BE2C (cell line): ENCODE measurements around the gene MFAP2.
A peak's percentile ranks its signal among the peaks of the same experiment; 100 is the strongest.

Experiments used
- DNase-seq: peaks from one replicate; pipeline ENCODE4 v3.0.0-alpha.2; 2020
- H3K27me3 ChIP-seq: fragments of 250-450 bp; sonication (Bioruptor Pico); 2 replicates; pipeline ENCODE4 v1.5.1; 2020; ENCODE audit warnings: mild to moderate bottlenecking
- H3K36me3 ChIP-seq: fragments of 250-450 bp; sonication (Bioruptor Pico); 2 replicates; pipeline ENCODE4 v1.5.1; 2020; ENCODE audit warnings: mild to moderate bottlenecking
- H3K4me1 ChIP-seq: fragments of 250-450 bp; sonication (Bioruptor Pico); 2 replicates; pipeline ENCODE4 v1.5.1; 2020
- H3K4me3 ChIP-seq: 2 replicates; pipeline ENCODE4 v1.5.1; 2011; ENCODE audit warnings: low read depth, low read length
- H3K9me3 ChIP-seq: fragments of 250-450 bp; sonication (Bioruptor Pico); 2 replicates; pipeline ENCODE4 v1.5.1; 2020
- CTCF ChIP-seq: IDR thresholded peaks from 2 replicates; pipeline ENCODE4 v1.5.1; 2012; ENCODE audit warnings: mild to moderate bottlenecking, low read depth, low read length

The MFAP2 gene

DNA sequence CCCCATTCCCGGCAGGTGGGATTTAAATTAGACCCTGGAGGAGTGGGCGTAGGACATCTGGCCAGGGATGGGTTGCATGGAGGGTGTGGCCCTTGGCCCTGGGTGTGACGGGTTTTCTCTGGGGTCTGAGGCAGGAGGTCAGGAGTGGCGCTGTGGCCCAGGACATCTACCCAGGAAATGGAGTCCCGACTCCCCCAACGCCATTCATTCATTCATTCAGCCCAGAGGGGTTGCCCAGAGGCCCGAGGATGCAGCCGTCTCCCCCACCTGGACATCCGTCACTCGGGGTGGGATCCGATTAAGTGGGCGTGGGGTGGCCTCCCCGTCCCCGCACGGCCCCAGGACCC is 30.6 kb upstream of the MFAP2 start:
- Histone ChIP-seq H3K27me3 (no peaks in the 10 kb centered on the region), H3K36me3 (no peaks in the 10 kb centered on the region), H3K9me3 (no peaks in the 10 kb centered on the region), H3K4me1 (no peaks in the 10 kb centered on the region), H3K4me3 (peak overlapping the region; percentile 62)
- DNase-seq = no peak
- no peak for TF ChIP-seq CTCF

DNA sequence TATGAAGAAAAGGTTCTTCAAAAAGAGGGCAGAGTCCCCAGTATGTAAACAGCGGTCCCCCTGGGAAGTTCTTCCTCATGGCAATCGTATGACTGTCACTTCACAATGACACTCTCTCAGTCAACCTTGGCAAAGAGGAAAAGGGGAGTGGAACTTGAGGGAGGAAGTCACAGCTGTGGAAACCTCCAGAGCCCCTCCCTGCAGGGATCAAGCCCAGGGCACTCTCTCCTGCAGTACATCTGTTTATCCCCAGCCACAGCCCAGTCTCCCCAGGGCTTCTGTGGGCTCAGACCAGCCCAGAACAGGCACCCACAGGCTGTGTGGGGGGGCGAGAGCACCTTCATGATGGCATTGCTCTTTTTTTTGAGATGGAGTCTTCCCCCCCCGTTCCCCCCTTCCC is 29.3 kb upstream of the MFAP2 start:
- DNase-seq = no peak

DNA sequence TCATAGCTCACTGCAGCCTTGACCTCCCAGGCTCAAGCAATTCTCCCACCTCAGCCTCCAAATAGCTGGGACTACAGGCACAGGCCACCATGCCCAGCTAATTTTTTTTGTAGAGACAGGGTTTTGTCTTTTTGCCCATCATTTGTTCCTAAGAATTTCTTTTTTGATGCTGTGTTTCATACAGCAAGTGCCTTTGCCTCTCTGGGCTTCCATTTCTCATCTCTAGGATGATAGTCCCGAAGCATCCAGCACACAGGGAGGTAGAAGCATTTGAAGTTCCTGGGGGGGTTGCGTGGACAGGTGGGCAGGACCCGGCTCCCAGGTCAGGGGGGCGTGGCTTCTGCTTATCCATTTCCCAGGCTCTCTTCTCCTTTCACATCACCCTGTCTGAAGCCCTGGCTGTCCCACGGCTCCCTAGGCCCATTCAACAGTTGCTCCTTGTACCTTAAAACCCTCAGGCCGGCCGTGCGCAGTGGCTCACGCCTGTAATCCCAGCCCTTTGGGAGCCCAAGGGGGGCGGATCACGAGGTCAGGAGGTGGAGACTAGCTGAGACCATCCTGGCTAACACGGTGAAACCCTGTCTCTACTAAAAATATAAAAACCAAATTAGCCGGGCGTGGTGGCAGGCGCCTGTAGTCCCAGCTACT is 27.9 kb upstream of the MFAP2 start:
- no peak for TF ChIP-seq CTCF
- Histone ChIP-seq H3K27me3 (no peaks in the 10 kb centered on the region), H3K4me3 (no peak overlapping the region), H3K4me1 (no peaks in the 10 kb centered on the region), H3K9me3 (no peaks in the 10 kb centered on the region), H3K36me3 (no peaks in the 10 kb centered on the region)
- DNase-seq = no peak

More for the DNA sequence above, 29.3 kb upstream of the MFAP2 start:
- Histone ChIP-seq H3K36me3 (no peaks in the 10 kb centered on the region), H3K4me1 (no peaks in the 10 kb centered on the region), H3K9me3 (no peaks in the 10 kb centered on the region), H3K4me3 (no peak overlapping the region), H3K27me3 (no peaks in the 10 kb centered on the region)
- no peak for TF ChIP-seq CTCF

- TF ChIP-seq CTCF = no peak
- Histone ChIP-seq H3K27me3 (no peaks in the 10 kb centered on the region), H3K4me1 (no peaks in the 10 kb centered on the region), H3K36me3 (no peaks in the 10 kb centered on the region), H3K4me3 (no peak overlapping the region), H3K9me3 (no peaks in the 10 kb centered on the region)
- no peak for DNase-seq
Observed at GRCh38 chr1:17007121-17007520, 26.7 kb upstream of the MFAP2 start.

DNA sequence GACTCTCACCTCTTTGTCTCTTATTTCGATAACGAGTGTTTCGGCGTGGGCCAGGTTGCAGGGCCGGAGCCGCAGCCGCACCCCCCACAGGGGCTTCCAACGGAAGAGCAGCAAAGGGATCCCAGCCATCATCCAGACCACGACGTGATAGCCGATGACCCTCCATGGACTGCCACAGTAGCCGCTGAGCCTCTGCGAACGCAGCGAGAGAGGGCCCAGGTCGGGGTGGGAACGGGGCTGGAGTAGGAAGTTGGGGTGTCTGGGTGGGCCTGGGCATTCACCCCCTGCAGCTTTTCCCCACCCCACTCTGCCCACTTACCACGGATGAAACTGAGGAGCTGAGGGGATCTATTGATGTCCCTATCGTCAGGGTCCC is 24.9 kb upstream of the MFAP2 start:
- Histone ChIP-seq H3K27me3 (no peaks in the 10 kb centered on the region), H3K4me3 (no peak overlapping the region), H3K9me3 (no peaks in the 10 kb centered on the region), H3K4me1 (no peaks in the 10 kb centered on the region), H3K36me3 (no peaks in the 10 kb centered on the region)
- TF ChIP-seq CTCF = no peak
- no peak for DNase-seq

DNA sequence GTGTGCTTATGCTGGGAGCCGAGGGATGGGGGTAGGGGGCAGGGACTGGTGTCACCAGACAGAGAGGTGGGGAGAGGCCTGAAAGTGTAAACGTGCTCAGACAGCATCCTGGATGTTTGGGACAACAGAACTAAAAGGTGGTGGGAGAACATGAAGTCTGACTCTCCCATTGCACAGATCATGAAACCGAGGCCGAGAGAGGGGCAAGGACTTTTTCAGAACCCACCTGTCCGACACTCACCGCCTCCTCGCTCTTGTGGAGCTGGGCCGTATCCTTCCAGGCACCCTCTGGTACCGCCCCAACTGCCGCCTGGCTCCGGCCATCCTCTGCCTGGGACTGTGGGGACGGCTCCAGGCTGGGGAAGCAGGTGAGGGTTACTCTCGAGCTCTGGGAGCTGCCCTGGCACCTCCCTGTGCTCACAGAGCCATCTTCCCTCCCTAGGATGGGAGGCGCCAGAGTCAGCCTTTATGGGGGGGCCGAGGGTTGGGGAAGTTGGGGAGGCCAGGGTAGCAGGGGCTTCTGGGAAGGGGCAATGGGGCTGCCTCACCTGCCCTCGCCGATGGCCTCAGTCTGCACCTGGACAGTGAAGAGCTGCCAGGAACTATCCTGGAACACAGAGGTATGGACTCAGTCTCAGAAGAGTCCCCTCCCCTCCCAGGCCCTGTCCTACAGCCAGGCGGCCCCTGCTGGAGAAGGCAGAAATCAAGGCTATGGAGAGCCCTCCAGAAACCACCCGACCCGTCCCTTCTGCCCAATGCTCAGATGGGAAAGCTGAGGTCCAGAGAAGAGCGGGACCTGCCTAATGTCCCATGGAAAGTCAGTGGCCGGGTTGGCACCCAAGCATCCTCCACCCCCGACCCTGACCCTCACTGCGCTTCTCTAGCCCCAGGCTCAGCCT is 24.3 kb upstream of the MFAP2 start:
- no peaks in the 10 kb centered on the region for H3K27me3 ChIP-seq
- no peaks in the 10 kb centered on the region for H3K36me3 ChIP-seq
- DNase-seq = no peak
- no peak for TF ChIP-seq CTCF
- H3K9me3 ChIP-seq = no peaks in the 10 kb centered on the region
- no peaks in the 10 kb centered on the region for H3K4me1 ChIP-seq
- no peak overlapping the region for H3K4me3 ChIP-seq
